ENCODE results near the gene KCNK18.

The KCNK18 gene

DNA sequence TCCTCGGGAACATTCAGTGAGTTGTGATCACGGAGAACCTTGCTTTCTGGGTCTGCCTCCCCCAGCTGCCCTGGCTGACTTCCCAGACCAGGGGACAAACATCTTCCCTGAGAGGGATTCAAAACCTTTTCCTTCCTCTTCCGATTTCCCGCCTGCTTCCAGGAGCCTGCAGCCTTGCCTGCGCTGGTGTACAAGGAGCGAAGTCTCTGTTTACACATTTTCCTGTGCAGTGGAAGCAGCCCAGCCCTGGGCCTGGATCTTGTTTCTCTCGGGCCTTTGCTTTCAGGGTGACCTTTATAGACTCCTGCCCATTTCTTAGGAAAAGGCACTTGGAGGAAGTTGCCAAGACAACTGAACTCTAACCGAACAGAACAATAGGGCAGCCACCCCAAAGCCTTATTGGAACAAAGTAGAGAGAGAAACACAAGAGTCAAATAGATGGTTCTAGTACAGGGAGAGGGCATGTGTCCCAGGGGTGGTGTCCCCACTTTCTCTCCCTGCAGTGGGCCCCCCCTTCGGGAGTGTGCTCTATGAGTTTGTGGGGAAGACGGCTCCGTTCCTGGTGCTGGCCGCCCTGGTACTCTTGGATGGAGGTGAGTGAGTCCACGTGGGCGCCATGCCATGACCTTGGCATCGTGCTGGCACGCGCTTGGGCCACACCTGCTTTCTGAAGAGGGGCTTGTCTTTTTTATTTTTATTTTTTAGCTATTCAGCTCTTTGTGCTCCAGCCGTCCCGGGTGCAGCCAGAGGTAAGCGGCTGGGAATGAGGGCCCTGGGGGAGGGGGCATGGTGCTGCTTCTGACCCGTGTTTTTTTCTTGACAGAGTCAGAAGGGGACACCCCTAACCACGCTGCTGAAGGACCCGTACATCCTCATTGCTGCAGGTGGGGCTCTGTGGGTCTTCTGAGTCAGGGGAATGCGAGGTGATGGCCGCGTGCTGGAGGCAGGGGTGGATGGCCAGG lies 57.8 kb downstream of the KCNK18 start:
- DNase-seq, result no peak

DNA sequence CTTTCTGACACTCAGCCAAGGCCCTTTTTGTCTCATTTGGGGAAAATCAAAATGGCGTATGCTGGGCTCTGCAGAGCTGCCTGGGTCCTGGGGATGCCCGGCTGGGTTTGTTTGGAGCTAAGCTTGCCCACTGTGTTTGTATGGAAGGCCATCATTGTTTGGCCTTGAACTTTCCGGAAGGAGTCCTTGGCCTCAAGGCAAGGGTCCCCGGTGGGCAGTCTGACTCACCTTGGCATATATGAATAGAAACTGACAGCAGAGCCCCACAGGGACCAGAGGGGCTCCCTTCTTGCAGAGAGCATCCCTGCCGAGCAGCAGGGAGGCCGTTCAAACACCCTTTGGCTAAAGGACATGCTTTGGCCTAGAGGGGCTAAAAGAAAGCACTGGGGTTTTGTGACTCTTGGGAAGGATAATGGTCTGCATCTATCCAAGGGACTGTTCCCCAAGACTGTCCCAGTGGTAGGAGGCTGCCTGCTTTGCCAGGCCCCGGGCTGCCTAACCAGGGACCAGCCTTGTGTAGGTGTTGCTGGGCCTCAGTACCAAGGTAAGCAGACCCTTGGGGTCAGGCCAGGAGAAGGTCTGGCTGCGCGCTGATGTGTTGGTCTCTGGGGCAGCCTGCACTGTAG lies 58.7 kb downstream of the KCNK18 start:
- no peak for DNase-seq

- DNase-seq, result no peak
Measured at GRCh38 chr10:117256910-117257309, 59.6 kb downstream of the KCNK18 start.

GRCh38 chr10:117257721-117258120 lies 60.4 kb downstream of the KCNK18 start:
- DNase-seq, result no peak

DNA sequence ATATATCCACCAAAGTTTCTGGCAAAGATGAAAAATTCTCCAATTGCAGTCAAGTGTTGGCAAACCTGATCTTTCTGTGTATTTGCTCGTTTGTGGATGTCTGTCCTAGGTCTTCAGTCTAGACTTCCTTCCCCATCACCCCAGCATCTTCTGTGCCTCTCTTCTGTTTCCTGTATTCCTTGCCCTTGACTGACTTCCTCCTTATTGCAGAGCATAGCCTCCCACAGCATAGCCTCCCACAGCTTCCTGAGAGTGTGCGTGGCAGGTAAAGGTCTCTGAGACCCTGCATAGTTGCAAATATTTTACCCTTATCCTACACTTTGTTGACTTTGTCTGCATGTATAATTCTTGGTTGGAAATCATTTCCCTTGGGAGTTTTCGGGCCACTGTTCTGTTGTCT lies 62.0 kb downstream of the KCNK18 start:
- no peak for DNase-seq

Measured in activated effector memory CD4-positive, alpha-beta T cell treated with Interleukin-2 at 50 U/mL for 16 hours (primary cell).